K562 (cell line): ENCODE data around the gene P4HB. TPM values are rescaled to one million over a fixed set of nuclear protein-coding genes. Genes with fewer than 3 reads are reported as not detected.
A peak's percentile ranks its signal among the peaks of the same experiment; 100 is the strongest.

Experiments used
- ATAC-seq: fragments of 200-7000 bp; cut with Tn5 transposase; 3 replicates; pipeline ENCODE4 v1.9.1; 2020; ENCODE audit warnings: moderate library complexity
- BruUV-seq: library from RNA; stranded (reverse); fragments of 400-500 nt; replicated peaks from 2 replicates; lab custom pipeline; 2021; lab: Mats Ljungman, UMichigan
- CTCF ChIA-PET: fragments of 300-600 bp; formaldehyde crosslinking; extraction: SDS; loops from one replicate; lab custom pipeline; 2021; ENCODE audit warnings: low intra/inter-chr PET ratio; lab: Yijun Ruan, JAX
- POLR2A ChIA-PET: fragments of 300-600, 350-650 bp; sonication (Branson Sonifier 250); formaldehyde crosslinking; extraction: SDS; loops from one replicate; lab custom pipeline; 2021; ENCODE audit warnings: antibody characterized with exemption, inconsistent platforms; lab: Yijun Ruan, JAX
- DNase-seq, 4 experiments: peaks; one replicate each; pipeline versions ENCODE4 v3.0.0 to v3.0.0-alpha.2; 2011 to 2018; ENCODE audit warnings: low spot score in 3 of 4, mixed read lengths in 3 of 4; ENCODE audit errors: extremely low read depth in 1 of 4
- FAIRE-seq: peaks from 2 replicates; lab custom pipeline; 2011; peaks lifted over from hg19 to GRCh38; lab: Jason Lieb, UNC
- H2AFZ ChIP-seq: 2 replicates; pipeline ENCODE4 v1.6.0; 2011; ENCODE audit warnings: low read depth, low read length, control low read depth, inconsistent platforms
- H3K27ac ChIP-seq: fragments of 200-600 bp; 3 replicates; pipeline ENCODE4 v1.8.0; 2011; ENCODE audit warnings: low read depth, mild to moderate bottlenecking, control low read depth, inconsistent platforms, low read length, moderate library complexity, mixed read lengths; ENCODE audit errors: extremely low read depth
- H3K27me3 ChIP-seq, 2 experiments: fragments of 300-600 bp in 1 of 2; 2 replicates in 1 of 2; 3 replicates in 1 of 2; pipeline versions ENCODE4 v1.6.0 to v1.8.0; 2011; ENCODE audit warnings: inconsistent platforms in 2 of 2, low read length in 2 of 2, mild to moderate bottlenecking in 1 of 2, mixed read lengths in 1 of 2, moderate library complexity in 1 of 2; ENCODE audit not compliant: control insufficient read depth in 2 of 2, insufficient read depth in 2 of 2
- H3K36me3 ChIP-seq: fragments of 300-600 bp; 3 replicates; pipeline ENCODE4 v1.8.0; 2011; ENCODE audit warnings: mild to moderate bottlenecking, low read length, inconsistent platforms; ENCODE audit not compliant: control insufficient read depth, insufficient read depth
- H3K4me1 ChIP-seq, 2 experiments: fragments of 200-600 bp in 1 of 2; replicated peaks in 1 of 2; 2 replicates in 1 of 2; 3 replicates in 1 of 2; pipeline versions ENCODE4 v1.5.1 to v1.8.0; 2011; ENCODE audit warnings: inconsistent platforms in 2 of 2, low read length in 2 of 2, mild to moderate bottlenecking in 1 of 2, mixed read lengths in 1 of 2, moderate library complexity in 1 of 2; ENCODE audit not compliant: control insufficient read depth in 2 of 2, insufficient read depth in 2 of 2
- H3K4me2 ChIP-seq: 2 replicates; pipeline ENCODE4 v1.6.1; 2011; ENCODE audit warnings: low read length, control low read depth, inconsistent platforms, mixed read lengths; ENCODE audit not compliant: insufficient read depth
- H3K4me3 ChIP-seq: fragments of 200-600 bp; sonication (generic), shearing (Covaris generic); 2 replicates; pipeline ENCODE4 v1.5.1; 2016; ENCODE audit warnings: control low read depth, inconsistent platforms
- H3K79me2 ChIP-seq: fragments of 200-600 bp; 3 replicates; pipeline ENCODE4 v1.8.0; 2011; ENCODE audit warnings: low read length, inconsistent platforms; ENCODE audit not compliant: control insufficient read depth, insufficient read depth
- H3K9ac ChIP-seq, 2 experiments: 2 replicates each; pipeline versions ENCODE4 v1.6.0 to v1.6.1; 2011; ENCODE audit warnings: low read depth in 2 of 2, low read length in 2 of 2, control low read depth in 1 of 2, inconsistent platforms in 1 of 2, mild to moderate bottlenecking in 1 of 2, mixed read lengths in 1 of 2; ENCODE audit not compliant: insufficient read depth in 1 of 2
- H3K9me1 ChIP-seq: one replicate; pipeline ENCODE4 v1.6.0; 2011; ENCODE audit warnings: inconsistent platforms, mild to moderate bottlenecking, low read length, moderate library complexity; ENCODE audit not compliant: control insufficient read depth, insufficient read depth
- H3K9me3 ChIP-seq: replicated peaks from 2 replicates; pipeline ENCODE4 v1.5.1; 2011; ENCODE audit warnings: low read depth, low read length, inconsistent platforms; ENCODE audit not compliant: control insufficient read depth, insufficient read depth
- H4K20me1 ChIP-seq: replicated peaks from 2 replicates; pipeline ENCODE4 v1.6.1; 2011; ENCODE audit warnings: low read length, inconsistent platforms, mixed read lengths; ENCODE audit not compliant: control insufficient read depth, insufficient read depth
- BDP1 ChIP-seq: IDR thresholded peaks from 3 replicates; pipeline ENCODE4 v1.6.1; 2011; ENCODE audit not compliant: insufficient read length, insufficient read depth
- CREBBP ChIP-seq: IDR thresholded peaks from one replicate; pipeline ENCODE4 v1.6.1; 2012; ENCODE audit warnings: low read depth, mild to moderate bottlenecking, control low read depth, inconsistent platforms, low read length
- CTCF ChIP-seq, 3 experiments: IDR thresholded peaks in 2 of 3; conservative IDR thresholded peaks in 1 of 3; 2 replicates each; pipeline ENCODE4 v1.5.1; 2011 to 2012; ENCODE audit warnings: low read length in 3 of 3, mild to moderate bottlenecking in 3 of 3, control low read depth in 2 of 3, improper control_type of control experiment in 1 of 3, inconsistent platforms in 1 of 3, low read depth in 1 of 3, mixed read lengths in 1 of 3, moderate library complexity in 1 of 3; ENCODE audit not compliant: insufficient read depth in 2 of 3
- FOSL1 ChIP-seq: fragments of 200-800 bp; sonication (Bioruptor generic); conservative IDR thresholded peaks from 2 replicates; pipeline ENCODE4 v1.6.1; 2016; ENCODE audit warnings: missing genetic modification characterization, missing compliant biosample characterization
- HDGF ChIP-seq: fragments of 450-650 bp; IDR thresholded peaks from 2 replicates; pipeline ENCODE4 v1.6.1; 2016
- NCOA6 ChIP-seq: fragments of 450-650 bp; IDR thresholded peaks from 2 replicates; pipeline ENCODE4 v1.6.1; 2017; ENCODE audit warnings: mild to moderate bottlenecking
- RBFOX2 ChIP-seq: fragments of 200-400 bp; formaldehyde crosslinking; IDR thresholded peaks from 2 replicates; pipeline ENCODE4 v1.6.1; 2017; ENCODE audit warnings: low read depth, mild to moderate bottlenecking, low read length, moderate library complexity
- RBM17 ChIP-seq: fragments of 200-400 bp; formaldehyde crosslinking; IDR thresholded peaks from 2 replicates; pipeline ENCODE4 v1.6.1; 2017; ENCODE audit warnings: low read depth, mild to moderate bottlenecking, low read length, borderline replicate concordance
- SIN3A ChIP-seq, 2 experiments: fragments of 150-350 bp in 1 of 2; IDR thresholded peaks; 2 replicates each; pipeline ENCODE4 v1.6.1; 2011 to 2016; ENCODE audit warnings: borderline replicate concordance in 2 of 2, low read depth in 2 of 2, low read length in 2 of 2, mild to moderate bottlenecking in 2 of 2, moderate library complexity in 2 of 2; ENCODE audit not compliant: control insufficient read depth in 1 of 2
- TSC22D4 ChIP-seq: fragments of 450-650 bp; IDR thresholded peaks from 2 replicates; pipeline ENCODE4 v1.6.1; 2016; ENCODE audit warnings: missing genetic modification characterization, missing biosample characterization, control low read depth
- ZBTB11 ChIP-seq, 3 experiments: fragments of 200-800 bp in 1 of 3; fragments of 250-450 bp in 1 of 3; fragments of 450-650 bp in 1 of 3; sonication (Bioruptor Pico) in 1 of 3; sonication (Bioruptor generic) in 1 of 3; formaldehyde crosslinking in 1 of 3; IDR thresholded peaks; 2 replicates each; pipeline versions ENCODE4 v1.6.1 to v1.8.0; 2016 to 2022; ENCODE audit warnings: mild to moderate bottlenecking in 2 of 3, missing genetic modification characterization in 2 of 3, missing compliant biosample characterization in 1 of 3, moderate library complexity in 1 of 3
- WGBS: fragments of 100-300 bp; shearing (Covaris generic); methylation state at CpG from one replicate; pipeline ENCODE4 v1.1.6; 2016; ENCODE audit warnings: low coverage, mixed read lengths; ENCODE audit not compliant: insufficient coverage; ENCODE audit errors: missing lambda C conversion rate; 5-methylcytosine and 5-hydroxymethylcytosine counted together
- in situ Hi-C: fragments of 300-500 bp; cut with MboI; formaldehyde crosslinking; loops from 4 replicates; pipeline ENCODE4 v1.15.0; 2018; ENCODE audit warnings: inconsistent platforms, mixed read lengths
- intact Hi-C: fragments of 100-400 bp; cut with micrococcal nuclease; formaldehyde crosslinking; loops from 2 replicates; pipeline ENCODE4 v1.14.2; 2022
- polyA plus RNA-seq, 8 experiments: library from polyadenylated mRNA; depleted of rRNA in 4 of 8; stranded (reverse) in 5 of 8; unstranded in 3 of 8; fragments of >200 nt; fragmentation: Nextera tagmentation in 2 of 8; fragmentation: Illumina TruSeq in 1 of 8; extraction: Ambion mirVana in 2 of 8; extraction: Trizol in 1 of 8; gene quantifications; 2 replicates each; pipeline versions ENCODE4 v1.2.1 to v1.2.3, GENCODE V29; 2011 to 2014; ENCODE audit warnings: inconsistent platforms in 1 of 8, missing spikeins in 1 of 8
- total RNA-seq, 7 experiments: library from RNA; depleted of rRNA in 6 of 7; stranded (reverse); fragments of >200 nt in 6 of 7; fragmentation: Illumina TruSeq in 2 of 7; extraction: Trizol in 2 of 7; gene quantifications; 2 replicates each; pipeline versions ENCODE4 v1.2.1 to v1.2.3, GENCODE V29; 2011 to 2021; ENCODE audit warnings: low replicate concordance in 1 of 7

Gene P4HB
- total and polyA plus RNA-seq, 9 of the 15 experiments (the other 6 are each of a cell fraction or from before 2014, with no cell fraction given) = 4.4 to 645 (median 325) TPM

- TF ChIP-seq SIN3A (IDR thresholded peaks at IDR 0.05; ENCODE audit: borderline replicate concordance in 2 of 2, control insufficient read depth in 1 of 2, low read depth in 2 of 2, low read length in 2 of 2) (no peak), BDP1 (no peak), ZBTB11 (CRISPR knock-in tag; IDR thresholded peaks at IDR 0.05) (no peak)
These were observed 5.0 kb upstream of the P4HB start (continued) for GRCh38 chr17:81865358-81865732.

- DNase-seq = no peak
- Histone ChIP-seq H3K4me2 (no peak overlapping the region), H2AFZ (no peak overlapping the region), H3K9ac (peak overlapping the region; percentile 22 to 82; a peak in 3 of 4 replicates), H3K36me3 (peaks cover 65% of the 10 kb centered on the region), H3K9me3 (no peaks in the 10 kb centered on the region), H3K9me1 (no peaks in the 10 kb centered on the region), H3K4me3 (no peak overlapping the region), H4K20me1 (peaks cover 37% of the 10 kb centered on the region), H3K27me3 (no peaks in the 10 kb centered on the region), H3K4me1 (peaks cover 29 to 74% of the 10 kb centered on the region in 2 experiments), H3K27ac (peak overlapping the region; percentile 23; the same call in 1 of the 3 replicates), H3K79me2 (peaks cover 66% of the 10 kb centered on the region)
- intact Hi-C loops (loop anchor here (5.0 kb wide), 1 partner anchor 42 kb away; no protein-coding TSS in a partner anchor), in situ Hi-C loops (loop anchor here (5.0 kb wide), 1 partner anchor 132 kb away; no protein-coding TSS in a partner anchor)
- peak; percentile 6 for FAIRE-seq
- no peak for ATAC-seq
- ChIA-PET CTCF (no interaction called here), POLR2A (interaction anchor here (0.9 to 2.2 kb wide), 9 partner anchors 12 to 142 kb away, joined by 3 to 9 read pairs (median 3); partner anchors contain the start of gene MCRIP1)
- BruUV-seq = no TSS peak
- 84% methylated on average over 9 of the region's 9 CpGs for WGBS
- TF ChIP-seq TSC22D4 (tag) (no peak), RBFOX2 (peak; percentile 35; the same call in 1 of the 2 replicates), HDGF (no peak), NCOA6 (no peak), CTCF (IDR thresholded peaks at IDR 0.05 in 2 of 3, conservative IDR thresholded peaks at IDR 0.05 in 1 of 3; ENCODE audit: insufficient read depth in 2 of 3, low read depth in 1 of 3, low read length in 3 of 3) (peak; percentile 5 to 22 (median 14); a peak in 2 of 6 replicates), FOSL1 (tag) (no peak), RBM17 (no peak), CREBBP (no peak)
These were observed 3.8 kb upstream of the P4HB start for GRCh38 chr17:81863833-81864768.
